ENCODE results near the gene DOCK2.

DNA sequence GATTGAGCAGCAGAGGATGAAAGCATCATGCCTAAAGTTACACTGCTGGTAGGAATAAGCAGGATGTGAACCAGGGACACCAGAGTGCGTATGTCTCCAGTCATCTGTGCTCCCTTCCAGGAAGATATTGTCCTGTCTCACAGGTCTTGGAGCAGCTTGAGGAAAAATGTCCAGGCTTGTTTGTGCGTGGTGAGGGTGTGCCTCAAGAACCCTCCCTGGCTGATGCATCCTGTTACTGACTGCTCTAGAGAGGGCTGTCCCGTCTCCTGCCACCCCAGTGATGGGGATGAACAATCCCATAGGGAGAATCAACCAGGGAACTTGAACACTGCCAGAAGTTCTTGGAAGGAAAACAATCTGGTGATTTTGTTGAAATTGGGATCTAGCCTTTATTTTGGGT, 211.2 kb downstream of the DOCK2 start:
- TF ChIP-seq, protein P1, sequence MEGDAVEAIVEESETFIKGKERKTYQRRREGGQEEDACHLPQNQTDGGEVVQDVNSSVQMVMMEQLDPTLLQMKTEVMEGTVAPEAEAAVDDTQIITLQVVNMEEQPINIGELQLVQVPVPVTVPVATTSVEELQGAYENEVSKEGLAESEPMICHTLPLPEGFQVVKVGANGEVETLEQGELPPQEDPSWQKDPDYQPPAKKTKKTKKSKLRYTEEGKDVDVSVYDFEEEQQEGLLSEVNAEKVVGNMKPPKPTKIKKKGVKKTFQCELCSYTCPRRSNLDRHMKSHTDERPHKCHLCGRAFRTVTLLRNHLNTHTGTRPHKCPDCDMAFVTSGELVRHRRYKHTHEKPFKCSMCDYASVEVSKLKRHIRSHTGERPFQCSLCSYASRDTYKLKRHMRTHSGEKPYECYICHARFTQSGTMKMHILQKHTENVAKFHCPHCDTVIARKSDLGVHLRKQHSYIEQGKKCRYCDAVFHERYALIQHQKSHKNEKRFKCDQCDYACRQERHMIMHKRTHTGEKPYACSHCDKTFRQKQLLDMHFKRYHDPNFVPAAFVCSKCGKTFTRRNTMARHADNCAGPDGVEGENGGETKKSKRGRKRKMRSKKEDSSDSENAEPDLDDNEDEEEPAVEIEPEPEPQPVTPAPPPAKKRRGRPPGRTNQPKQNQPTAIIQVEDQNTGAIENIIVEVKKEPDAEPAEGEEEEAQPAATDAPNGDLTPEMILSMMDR (IDR thresholded peaks at IDR 0.05) = no peak
- TF ChIP-seq POLR2A (IDR thresholded peaks at IDR 0.05) = no peak
- no peak for TF ChIP-seq POLR2AphosphoS5 (IDR thresholded peaks at IDR 0.05)

Data from upper lobe of left lung (tissue), 4 donors.